Measurements from ENCODE around the gene ATP8B1.
A peak's percentile ranks its signal among the peaks of the same experiment; 100 is the strongest.

Gene ATP8B1

DNA sequence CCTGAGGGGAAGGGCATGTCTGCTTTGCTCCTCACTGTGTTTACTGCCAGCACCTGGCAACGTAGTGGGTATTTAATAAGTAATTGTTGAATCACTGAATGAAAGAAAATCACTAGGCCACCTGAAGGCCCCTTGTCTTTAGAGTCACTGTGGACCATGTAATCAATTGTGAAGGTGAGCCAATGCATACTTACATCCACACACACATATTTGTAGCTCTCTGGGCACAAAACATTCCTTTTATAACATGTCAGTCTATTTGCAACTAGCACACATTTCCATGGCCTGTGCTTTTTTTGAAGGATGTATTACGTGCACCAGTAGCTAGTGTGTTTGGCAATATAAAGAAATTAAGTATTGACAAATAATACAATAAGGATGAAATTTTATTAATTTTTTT, 11.2 kb downstream of the ATP8B1 start:
- no peak for DNase-seq

DNA sequence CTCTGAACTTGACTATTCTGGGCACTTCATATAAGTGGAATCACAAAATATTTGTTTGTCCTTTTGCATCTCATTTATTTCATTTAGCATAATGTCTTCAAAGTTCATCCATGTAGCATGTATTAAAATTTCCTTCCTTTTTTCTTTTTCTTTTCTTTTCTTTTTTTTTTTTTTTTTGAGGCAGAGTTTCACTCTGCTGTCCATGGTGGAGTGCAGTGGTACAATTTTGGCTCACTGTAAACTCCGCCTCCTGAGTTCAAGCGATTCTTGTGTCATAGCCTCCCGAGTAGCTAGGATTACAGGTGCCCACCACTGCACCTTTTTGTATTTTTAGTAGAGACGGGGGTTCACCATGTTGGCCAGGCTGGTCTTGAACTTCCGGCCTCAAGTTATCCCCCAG, 11.9 kb downstream of the ATP8B1 start:
- no peak for DNase-seq

DNA sequence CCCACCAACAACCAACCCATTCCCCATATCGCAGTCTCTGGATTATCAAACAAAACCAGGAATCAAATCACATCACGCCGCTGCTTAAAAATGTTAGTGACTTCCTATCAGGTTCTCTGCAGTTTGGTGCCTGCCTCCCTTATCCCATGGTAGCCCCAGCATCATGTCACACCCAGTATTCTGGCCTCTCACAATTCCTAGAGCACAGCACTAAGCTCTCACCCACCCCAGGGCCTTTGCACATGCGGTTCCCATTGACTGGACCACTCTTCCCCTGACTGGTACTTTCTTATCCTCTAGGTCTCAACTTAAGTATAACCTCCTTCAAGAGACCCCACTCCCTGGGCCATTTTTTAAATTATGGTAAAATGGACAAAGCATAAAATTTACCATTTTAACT, 12.8 kb downstream of the ATP8B1 start:
- no peak for DNase-seq

DNA sequence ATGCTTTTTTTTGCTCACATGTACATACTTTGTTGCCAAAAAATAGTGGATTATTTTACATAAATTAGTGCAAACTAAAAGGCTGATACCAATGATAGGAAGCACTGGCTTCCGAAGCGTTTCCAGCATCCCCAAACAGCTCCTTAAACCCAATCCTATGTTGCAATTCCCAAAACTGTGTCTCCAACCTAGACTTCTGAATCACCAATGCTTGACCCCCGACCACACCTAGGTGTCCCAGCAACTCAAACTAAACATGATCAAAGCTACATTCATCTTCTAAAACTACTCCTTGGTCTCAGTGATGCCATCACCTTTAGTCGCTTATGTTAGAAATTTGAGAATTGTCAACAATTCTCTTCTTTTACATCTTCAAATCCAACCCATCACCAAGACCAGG, 13.4 kb downstream of the ATP8B1 start:
- no peak for DNase-seq

DNA sequence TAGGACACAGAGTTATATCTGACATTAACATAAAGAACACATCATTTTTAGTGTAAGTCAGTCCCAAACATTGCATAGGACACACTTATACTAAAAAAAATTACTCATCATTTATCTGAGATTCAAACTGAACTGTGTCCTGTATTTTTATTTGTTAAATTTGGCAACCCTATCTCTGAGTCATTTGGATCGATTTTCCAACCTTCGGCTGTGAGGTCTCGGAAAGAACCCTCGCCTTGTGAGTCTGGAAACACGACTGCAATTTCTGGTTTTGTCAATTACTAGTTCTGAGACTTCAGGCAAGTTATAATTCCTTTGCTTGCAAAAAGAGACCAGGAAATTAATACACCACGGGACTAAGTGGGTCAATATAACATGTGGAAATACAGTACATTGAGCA, 14.0 kb downstream of the ATP8B1 start:
- no peak for DNase-seq

DNA sequence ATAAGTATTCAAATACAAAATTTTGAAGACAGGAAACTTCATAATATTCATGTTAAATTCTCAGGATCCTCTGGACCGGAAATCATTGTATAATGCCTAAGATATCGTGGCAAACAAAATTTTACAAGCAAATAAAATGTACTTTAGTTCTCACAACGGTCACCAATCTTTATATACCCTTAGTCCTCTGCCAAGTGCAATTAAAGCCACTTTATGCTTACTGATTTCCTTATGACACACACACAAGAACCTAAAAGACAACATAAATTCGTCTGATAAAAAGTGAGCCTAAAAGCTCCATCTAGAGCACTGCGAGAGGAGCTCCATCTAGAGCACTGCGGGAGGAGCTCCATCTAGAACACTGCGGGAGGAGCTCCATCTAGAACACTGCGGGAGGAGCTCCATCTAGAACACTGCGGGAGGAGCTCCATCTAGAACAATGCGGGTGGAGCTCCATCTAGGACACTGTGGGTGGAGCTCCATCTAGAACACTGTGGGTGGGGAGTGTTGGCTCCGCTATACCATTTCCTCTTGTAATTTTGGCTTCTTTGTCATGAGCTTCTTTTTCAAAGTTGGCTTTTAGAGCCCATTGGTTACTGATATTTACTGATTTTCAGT, 15.9 kb downstream of the ATP8B1 start:
- DNase-seq: no peak

DNA sequence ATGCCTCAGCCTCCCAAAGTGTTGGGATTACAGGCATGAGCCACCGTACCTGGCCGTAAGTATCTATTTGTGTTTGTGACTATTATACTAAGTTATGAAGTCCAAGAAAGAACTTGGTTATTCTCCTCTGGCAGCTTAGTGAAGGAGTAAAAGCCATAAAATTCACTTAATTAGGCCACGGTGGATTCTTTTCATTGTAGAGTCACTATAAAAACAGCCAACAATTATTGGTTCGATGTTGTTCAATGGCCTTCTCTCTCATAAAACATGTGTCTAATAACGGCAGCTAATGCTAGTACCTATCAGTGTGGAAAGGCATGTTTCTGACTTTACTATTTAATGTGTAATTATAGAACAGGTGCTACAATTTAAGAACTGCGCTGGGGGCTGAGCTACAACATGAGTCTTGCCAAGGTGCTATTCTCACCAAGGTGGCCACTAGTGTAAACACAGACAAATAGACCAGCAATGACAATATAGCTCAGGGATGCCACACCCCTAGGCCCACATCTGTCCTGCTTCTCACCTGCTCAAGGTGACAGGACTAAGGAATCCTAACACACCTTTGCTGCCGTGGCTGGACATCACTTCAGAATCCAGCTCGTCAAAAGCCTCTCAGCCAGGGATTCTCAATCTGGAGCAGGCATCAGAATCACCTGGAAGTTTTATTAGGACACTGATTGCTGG, 17.2 kb downstream of the ATP8B1 start:
- no peak for DNase-seq

DNA sequence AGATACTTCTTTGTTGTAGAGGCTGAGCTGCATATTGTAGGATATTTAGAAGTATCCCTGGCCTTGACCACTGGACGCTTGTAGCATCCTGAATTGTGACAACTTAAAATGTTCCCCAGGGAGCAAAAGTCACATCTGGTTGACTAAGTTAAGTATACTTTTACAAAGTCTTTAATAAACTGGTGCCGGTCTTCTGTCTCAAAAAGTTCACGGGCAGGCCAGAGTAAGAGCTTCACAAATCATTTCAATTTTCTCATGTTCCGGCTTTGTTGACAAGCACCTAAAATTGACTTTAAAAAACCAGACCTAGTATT, 18.4 kb downstream of the ATP8B1 start:
- DNase-seq: no peak

DNA sequence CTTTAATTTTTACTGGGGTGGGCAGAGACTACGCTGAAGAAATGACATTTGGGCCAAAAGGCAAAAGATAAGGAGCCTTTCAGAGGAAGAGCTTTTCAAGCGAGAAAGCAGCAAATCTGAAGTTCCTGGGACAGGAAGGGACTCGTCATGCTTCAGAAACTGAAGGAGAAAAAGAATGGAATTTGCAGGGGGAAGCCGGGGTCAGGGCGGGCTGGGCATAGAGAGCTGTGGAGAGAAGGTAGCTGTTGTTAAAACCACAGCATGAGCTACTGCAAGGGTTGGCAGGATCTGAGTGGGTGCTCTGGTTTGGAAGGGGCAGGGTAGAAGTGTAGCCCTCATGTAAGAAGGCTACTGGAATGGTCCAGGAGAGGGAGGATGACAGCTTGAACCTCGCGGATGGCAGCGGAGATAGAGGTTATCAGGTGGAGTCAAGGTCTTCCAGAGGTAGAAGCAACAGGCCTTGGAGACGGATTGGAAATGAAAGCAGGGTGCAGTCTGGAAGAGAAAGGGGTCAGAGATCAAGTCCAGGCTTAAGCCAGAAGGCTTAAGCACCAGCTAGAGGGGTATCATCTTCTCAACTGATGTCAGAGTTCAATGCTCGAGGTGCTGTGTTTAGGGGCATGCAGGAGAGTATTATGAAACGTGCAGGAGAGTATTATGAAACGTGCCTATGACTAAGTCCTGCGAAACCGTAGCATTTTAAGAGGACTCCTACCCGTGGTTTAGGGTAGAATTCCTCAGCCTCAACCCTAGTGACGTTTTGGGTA, 18.9 kb downstream of the ATP8B1 start:
- no peak for DNase-seq

DNA sequence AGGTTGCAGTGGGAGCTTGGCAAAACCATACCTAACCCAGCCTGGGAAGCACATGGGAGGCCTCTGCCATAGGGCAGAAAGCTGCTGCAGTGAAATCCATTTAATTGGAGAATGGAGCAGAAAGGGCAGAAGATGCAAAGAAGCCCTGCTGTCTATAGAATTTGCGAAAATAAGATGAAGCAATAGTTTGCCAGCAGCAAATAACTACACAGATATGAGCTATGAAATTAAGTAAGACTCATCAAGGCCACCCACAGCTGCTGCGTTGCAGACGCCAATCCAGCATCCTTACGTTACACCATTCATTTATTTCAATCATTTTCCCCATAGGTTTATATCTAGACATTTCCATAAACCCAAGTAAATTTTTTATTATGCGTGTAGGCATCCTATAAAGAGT, 21.1 kb downstream of the ATP8B1 start:
- DNase-seq: no peak

DNA sequence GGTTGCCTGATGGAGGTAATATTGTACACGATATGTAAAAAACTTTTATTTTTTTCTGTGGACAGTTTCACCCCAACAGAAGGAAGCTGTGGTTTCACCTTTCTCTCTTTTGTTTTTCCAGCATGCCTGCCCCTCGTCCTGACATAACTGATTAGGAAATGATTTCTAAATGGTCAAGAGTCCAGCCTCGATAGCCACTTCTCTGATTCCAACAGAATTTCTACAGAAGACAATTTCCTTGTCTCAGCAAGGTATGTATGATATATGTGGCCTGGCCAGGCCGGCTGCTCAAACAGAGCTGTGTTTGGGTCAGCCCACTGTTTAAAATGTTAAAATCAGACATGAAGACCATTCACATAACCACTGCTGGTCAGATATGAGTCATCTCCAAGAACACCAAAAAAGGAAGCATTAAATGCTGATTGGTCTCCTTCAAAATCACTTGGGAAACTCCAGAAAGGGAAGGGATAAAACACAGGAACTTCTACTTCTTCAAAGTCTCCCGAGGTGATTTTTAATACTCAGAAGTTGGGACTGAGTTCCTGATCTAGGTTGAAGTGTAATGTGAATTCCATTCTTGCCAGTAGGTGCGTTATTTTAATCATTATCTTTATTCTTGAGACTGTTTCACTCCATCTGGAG, 22.3 kb downstream of the ATP8B1 start:
- peak; percentile 79 for DNase-seq

DNA sequence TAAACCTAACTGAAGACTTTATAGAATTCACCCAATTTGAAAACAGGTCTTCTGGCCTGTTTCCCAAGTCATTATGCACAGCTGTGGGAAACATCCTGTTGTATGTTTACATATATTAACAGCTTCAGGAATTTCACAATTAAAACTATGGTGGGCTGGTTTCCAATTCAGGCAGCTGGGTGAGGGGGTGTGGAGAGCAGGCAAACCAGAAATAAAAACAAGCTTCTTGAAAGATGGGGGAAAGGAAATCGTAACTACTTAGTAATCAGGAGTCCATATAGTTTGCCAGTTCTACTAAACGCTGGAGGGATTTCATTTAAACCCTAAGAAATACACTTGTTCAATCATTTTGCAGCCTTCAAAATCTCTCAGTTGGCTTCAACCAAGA, 22.8 kb downstream of the ATP8B1 start:
- no peak for DNase-seq

DNA sequence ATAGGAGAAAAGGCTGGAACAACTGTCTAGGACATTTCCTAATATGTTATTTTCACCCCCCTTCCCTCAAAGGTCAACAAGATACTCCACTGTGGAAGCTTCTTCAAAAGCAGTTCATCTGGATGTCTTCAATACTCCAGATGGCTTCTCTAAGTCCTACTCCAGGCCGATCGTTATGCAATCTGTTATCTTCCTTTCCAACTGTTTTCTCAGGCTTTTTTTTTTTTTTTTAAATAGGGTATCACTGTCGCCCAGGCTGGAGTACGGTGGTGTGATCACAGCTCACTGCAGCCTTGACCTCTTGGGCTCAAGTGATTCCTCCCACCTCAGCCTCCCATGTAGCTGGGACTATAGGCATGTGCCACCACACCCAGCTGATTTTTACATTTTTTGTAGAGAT, 26.3 kb downstream of the ATP8B1 start:
- peak; percentile 93 for DNase-seq

DNA sequence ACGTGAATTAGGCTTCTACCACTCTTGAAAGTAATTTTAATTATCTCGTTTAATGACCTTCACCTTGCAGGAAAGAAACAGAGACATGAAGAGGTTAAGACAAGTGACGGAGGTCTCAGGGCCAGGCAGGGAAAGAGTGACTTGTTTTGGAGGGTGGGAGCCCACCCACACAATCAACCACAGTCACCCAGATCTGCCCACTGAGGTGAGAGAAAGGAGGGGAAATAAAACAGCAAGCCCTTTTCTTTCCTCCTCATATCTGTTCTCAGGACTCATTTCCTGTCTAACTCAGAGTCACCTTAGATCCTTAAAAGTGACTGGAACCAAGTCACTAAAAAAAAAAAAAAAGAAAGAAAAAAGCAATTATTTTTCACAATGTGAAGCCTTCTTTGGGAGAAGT, 26.8 kb downstream of the ATP8B1 start:
- DNase-seq: no peak

DNA sequence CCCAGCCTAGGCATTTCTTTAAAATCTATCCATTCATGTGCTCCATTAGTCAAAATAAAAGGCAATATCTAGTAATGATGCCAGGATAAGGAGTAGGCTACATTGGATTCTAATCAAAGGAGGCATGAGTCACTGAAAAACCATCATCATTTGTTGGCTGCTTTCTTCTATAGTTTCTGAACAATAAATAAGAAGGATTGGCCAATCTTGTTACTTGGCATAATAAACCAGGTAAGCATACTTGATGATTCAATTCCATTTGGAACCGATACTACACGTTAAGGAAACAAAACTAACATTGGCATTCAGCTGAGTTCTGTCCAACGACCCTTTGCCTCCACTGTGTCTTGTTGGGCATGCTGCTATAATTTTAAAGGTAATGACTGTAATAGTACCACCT, 27.2 kb downstream of the ATP8B1 start:
- no peak for DNase-seq

DNA sequence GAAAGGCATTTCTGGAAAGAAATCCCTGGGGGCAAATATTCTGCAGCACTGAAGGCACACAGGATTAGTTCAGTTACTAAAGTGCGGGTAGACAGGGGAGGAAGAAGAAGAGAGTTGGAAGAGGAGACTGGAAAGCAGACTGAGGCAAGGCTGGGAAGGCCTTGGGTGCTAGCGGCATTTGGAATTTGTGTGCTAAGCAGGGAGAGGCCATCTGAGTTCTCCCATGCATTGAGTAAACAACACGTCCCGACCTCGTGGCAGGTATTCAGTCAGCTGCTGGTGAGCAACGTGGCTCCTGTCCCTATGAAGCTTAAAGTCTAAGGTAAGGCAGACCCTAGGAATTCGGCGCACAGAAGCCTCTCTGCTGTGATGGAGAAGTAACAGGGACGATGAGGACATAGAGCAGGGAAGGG, 30.7 kb downstream of the ATP8B1 start:
- no peak for DNase-seq

DNA sequence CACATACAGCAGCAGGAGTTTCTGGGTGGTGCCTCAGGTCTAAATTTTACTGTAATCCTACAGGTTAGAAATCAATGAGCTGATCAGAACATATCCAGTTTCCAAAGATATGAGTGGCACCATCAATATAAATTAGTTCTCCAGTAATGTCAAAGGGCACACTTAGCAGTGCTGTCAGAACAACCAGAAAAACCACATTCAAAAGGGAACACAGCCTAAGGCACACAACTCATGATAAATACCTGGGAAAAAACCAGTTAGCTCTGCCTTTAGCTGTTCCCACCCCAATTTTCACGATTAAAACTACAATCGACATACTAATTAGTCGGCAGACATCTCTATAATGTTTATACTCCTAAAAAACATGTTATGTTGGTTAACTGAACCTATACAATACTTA, 31.5 kb downstream of the ATP8B1 start:
- no peak for DNase-seq

DNA sequence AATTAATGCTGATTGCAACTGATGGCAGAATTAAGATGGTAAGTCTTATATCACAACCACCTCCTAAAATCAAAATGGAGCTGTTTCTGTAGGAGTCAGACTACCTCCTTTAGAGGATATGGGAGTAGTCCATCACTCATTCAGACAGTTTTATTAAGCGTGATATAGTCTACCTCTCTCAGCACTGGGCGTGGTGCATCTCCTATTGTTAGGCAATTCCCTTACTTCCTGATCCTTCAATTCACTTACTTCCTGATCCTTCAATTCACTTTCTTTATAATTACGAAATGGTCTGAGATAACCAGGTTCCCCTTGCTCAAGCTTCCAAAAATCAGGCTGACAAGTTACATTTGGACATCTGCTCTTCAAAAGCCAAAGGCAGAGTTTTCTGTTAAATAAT, 31.9 kb downstream of the ATP8B1 start:
- DNase-seq: peak; percentile 18

DNA sequence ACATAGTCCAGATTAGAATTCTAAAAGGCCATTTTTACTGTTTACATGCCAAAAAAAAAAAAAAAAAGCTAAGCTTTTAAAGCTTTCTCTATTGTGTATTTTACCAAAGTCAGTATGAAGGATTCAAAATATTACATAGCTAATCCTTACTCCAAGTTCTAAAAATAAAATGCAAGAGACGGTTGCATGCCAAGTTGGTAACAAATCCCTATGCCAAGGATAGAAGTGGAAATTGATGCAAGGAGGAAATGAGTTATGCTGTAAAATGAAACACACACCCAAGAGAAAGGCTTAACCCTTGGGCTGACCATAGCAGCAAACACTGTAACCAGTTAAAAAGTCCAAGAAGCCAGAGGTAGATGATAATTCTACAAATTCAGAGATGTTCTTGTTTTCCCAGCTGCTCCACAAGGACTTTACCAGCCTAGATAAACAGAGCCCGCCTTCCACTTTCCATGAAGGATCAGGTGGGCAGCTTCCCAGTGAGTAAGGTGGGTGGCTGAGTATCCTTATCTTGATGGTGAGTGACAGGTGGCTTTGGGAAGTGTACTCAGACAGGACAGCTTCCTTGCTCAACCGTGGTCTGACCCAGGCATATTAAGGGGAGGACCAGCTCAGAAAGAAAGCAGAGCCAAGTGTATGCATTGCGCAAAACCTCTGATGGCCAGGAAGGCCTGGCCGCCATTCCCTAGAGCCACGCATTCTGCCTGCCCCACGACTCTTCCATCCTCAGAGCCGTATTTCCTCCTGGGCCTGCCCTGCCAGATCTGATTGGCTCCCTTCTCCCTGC, 34.4 kb downstream of the ATP8B1 start:
- no peak for DNase-seq

DNA sequence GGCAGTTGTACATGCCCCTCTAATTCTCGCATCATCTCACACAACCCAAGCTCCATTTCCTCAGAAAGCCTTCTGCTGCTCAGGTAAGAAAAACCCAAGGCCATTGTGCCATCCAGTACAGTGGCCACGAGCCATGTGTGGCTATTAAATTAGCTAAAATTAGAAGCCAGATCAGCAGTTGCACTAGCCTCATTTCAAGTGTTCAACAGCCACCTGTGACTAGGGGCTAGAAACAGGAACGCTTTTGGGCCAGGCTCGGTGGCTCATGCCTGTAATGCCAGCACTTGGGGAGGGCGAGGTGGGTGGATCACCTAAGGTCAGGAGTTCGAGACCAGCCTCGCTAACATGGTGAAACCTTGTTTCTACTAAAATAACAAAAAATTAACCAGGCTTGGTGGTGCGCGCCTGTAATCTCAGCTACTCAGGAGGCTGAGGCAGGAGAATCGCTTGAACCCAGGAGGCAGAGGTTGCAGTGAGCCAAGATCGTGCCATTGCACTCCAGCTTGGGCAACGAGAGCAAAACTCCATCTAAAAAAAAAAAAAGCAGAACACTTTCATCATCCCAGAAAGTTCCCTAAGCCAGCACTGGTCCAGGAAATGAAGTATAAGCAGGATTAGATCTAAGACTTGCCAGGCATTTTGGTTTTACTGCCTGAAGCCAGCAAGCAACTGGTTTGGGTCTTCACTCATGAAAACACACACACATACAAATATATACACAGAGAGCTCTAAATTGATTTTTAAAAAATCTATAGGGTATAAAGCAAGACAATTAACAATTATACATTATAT, 35.7 kb downstream of the ATP8B1 start:
- DNase-seq: no peak

DNA sequence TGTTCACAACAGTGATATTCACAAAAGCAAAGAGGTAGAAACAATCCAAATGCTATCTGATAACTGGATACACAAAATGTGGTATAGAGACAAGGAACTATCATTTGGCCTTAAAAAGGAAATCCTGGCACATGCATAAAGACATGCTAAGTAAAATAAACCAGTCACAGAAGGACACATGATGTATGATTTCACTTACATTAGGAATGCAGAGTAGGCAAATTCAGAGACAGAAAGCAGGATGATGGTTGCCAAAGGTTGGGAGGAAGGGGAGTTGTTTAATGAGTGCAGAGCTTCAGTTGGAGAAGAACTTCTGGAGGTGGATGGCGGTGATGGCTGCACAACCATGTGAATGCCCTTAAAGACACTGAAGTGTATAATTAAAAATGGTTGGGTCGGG, 38.1 kb downstream of the ATP8B1 start:
- no peak for DNase-seq

DNA sequence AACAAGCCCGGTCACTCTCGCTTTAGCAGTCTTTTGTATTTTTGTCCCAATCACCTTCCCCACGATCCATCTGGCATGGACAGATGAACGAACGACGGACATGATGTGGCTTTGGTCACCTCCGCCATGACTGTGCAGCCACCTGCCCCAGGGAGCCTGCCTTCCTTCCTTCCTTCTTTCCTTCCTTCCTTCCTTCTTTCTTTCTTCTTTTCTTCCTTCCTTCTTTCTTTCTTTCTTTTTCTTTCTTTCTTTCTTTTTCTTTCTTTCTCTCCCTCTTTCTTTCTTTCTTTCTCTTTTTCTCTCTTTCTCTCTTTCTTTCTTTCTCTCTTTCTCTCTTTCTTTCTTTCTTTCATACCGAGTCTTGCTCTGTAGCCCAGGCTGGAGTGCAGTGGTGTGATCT, 39.0 kb downstream of the ATP8B1 start:
- no peak for DNase-seq
